ENCODE measurements around the gene PEA15. TPM values are rescaled to one million over a fixed set of nuclear protein-coding genes. Genes with fewer than 3 reads are reported as not detected.

The PEA15 gene
- total and polyA plus RNA-seq, 10 of the 15 experiments (the other 5 are each of a cell fraction or from before 2014, with no cell fraction given) = 15.1 to 269 (median 65.6) TPM

GRCh38 chr1:160194737-160195059 is 10.5 kb upstream of the PEA15 start (continued):
- TF ChIP-seq, protein P1, sequence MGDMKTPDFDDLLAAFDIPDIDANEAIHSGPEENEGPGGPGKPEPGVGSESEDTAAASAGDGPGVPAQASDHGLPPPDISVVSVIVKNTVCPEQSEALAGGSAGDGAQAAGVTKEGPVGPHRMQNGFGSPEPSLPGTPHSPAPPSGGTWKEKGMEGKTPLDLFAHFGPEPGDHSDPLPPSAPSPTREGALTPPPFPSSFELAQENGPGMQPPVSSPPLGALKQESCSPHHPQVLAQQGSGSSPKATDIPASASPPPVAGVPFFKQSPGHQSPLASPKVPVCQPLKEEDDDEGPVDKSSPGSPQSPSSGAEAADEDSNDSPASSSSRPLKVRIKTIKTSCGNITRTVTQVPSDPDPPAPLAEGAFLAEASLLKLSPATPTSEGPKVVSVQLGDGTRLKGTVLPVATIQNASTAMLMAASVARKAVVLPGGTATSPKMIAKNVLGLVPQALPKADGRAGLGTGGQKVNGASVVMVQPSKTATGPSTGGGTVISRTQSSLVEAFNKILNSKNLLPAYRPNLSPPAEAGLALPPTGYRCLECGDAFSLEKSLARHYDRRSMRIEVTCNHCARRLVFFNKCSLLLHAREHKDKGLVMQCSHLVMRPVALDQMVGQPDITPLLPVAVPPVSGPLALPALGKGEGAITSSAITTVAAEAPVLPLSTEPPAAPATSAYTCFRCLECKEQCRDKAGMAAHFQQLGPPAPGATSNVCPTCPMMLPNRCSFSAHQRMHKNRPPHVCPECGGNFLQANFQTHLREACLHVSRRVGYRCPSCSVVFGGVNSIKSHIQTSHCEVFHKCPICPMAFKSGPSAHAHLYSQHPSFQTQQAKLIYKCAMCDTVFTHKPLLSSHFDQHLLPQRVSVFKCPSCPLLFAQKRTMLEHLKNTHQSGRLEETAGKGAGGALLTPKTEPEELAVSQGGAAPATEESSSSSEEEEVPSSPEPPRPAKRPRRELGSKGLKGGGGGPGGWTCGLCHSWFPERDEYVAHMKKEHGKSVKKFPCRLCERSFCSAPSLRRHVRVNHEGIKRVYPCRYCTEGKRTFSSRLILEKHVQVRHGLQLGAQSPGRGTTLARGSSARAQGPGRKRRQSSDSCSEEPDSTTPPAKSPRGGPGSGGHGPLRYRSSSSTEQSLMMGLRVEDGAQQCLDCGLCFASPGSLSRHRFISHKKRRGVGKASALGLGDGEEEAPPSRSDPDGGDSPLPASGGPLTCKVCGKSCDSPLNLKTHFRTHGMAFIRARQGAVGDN (IDR thresholded peaks at IDR 0.05) = no peak
- TF ChIP-seq TCF12 (IDR thresholded peaks at IDR 0.05; ENCODE audit: low read depth, low read length) = no peak
- no peak for TF ChIP-seq CHD1 (IDR thresholded peaks at IDR 0.05; ENCODE audit: low read depth, low read length)
- TF ChIP-seq CBFB (IDR thresholded peaks at IDR 0.05; ENCODE audit: low read depth) = no peak
- TF ChIP-seq, protein P2, sequence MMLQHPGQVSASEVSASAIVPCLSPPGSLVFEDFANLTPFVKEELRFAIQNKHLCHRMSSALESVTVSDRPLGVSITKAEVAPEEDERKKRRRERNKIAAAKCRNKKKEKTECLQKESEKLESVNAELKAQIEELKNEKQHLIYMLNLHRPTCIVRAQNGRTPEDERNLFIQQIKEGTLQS (IDR thresholded peaks at IDR 0.05; ENCODE audit: borderline replicate concordance, extremely low read depth, low read depth, low read length) = no peak
- no peak for TF ChIP-seq RELA (IDR thresholded peaks at IDR 0.05; ENCODE audit: borderline replicate concordance, partially characterized antibody)

DNA sequence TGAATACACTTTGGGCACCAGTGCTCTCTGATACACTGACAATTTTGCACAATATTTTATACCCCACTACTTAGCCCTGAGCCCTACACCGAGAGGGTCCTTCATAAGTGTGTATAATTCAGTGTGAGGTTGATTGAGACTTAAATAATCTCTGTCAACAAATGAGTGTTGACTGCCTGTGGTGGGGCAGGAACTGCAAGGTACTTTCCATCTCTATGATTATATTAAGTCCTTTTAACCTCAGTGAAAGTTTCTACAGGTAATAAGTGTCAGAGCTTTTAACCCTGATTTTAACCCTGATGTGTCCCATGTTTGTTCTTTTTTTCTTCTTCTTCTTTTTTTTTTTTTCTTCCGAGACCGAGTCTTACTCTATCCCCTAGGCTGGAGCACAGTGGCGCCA is 9.0 kb upstream of the PEA15 start:
- intact Hi-C loops (cut with micrococcal nuclease; ENCODE audit: unreplicated experiment) (no loop called here), in situ Hi-C loops (cut with MboI) (loop anchor here (5.0 kb wide), 1 partner anchor 56 kb away; no protein-coding TSS in a partner anchor)
- 0% methylated on average over 1 of the region's 4 CpGs for WGBS (ENCODE audit: insufficient coverage, insufficient replicate concordance, low lambda C conversion rate, missing lambda C conversion rate)
- Histone ChIP-seq H3K27me3 (replicated peaks in 1 of 2; ENCODE audit: control insufficient read depth in 2 of 2, insufficient read depth in 2 of 2, low read length in 1 of 2) (peaks cover 0 to 3% of the 10 kb centered on the region in 2 experiments; a peak in 1 of 4 replicates), H3K27ac (ENCODE audit: control insufficient read depth, insufficient read depth) (0 out of 2 replicates have a peak overlapping the region, but pooled peaks have one; percentile 37), H3K4me2 (ENCODE audit: control insufficient read depth, insufficient read depth) (peak overlapping the region; percentile 59), H3K36me3 (ENCODE audit: control insufficient read depth in 2 of 2, insufficient read depth in 2 of 2, low read length in 1 of 2) (no peaks in the 10 kb centered on the region), H3K9ac (ENCODE audit: control insufficient read depth, insufficient read depth, low read length) (no peak overlapping the region), H4K20me1 (ENCODE audit: control insufficient read depth, insufficient read depth) (no peaks in the 10 kb centered on the region), H3K9me3 (replicated peaks; ENCODE audit: control insufficient read depth, insufficient read depth, low read length) (no peaks in the 10 kb centered on the region), H2AFZ (ENCODE audit: control insufficient read depth, low read depth, low read length) (no peak overlapping the region; the same call in 1 of the 2 replicates), H3K4me3 (no peak overlapping the region), H3K4me1 (ENCODE audit: control insufficient read depth, insufficient read depth, low read length) (peaks cover 17% of the 10 kb centered on the region), H3K79me2 (ENCODE audit: control insufficient read depth, insufficient read depth, low read length) (no peaks in the 10 kb centered on the region)
- POLR2A ChIA-PET = interaction anchor here (0.7 to 1.4 kb wide), 2 partner anchors 9 to 99 kb away, joined by 3 to 15 read pairs; partner anchors contain the start of gene PEA15
- CTCF ChIA-PET = interaction anchor here (0.9 to 4.5 kb wide), 15 partner anchors 7 to 180 kb away, joined by 3 to 50 read pairs (median 4); partner anchors contain the start of gene DCAF8
- SMC1A ChIA-PET (ENCODE audit: uncharacterized antibody, unreplicated experiment) = interaction anchor here (0.6 to 2.3 kb wide), 15 partner anchors 8 to 180 kb away, joined by 3 to 32 read pairs (median 4); partner anchors contain the start of genes IGSF8 and PEX19
- DNase-seq (ENCODE audit: low read depth, low spot score) (no peak), FAIRE-seq (no peak), ATAC-seq (peak; percentile 43)
- BruUV-seq (replicated peaks) = no TSS peak
- RAD21 ChIA-PET (ENCODE audit: unreplicated experiment) = interaction anchor here (1.7 to 10.6 kb wide), 3 partner anchors 24 to 95 kb away, joined by 11 to 89 read pairs (median 11); no protein-coding TSS in a partner anchor
- TF ChIP-seq MLLT1 (IDR thresholded peaks at IDR 0.05) = peak; percentile 56; the same call in 1 of the 2 replicates
- no peak for TF ChIP-seq MYB (IDR thresholded peaks at IDR 0.05; ENCODE audit: borderline replicate concordance, low read depth, low read length)
- TF ChIP-seq CHD2 (IDR thresholded peaks at IDR 0.05; ENCODE audit: borderline replicate concordance, low read depth, low read length) = no peak
- no peak for TF ChIP-seq BACH1 (IDR thresholded peaks at IDR 0.05; ENCODE audit: borderline replicate concordance)
- no peak for TF ChIP-seq ELK1 (IDR thresholded peaks at IDR 0.05; ENCODE audit: low read depth, low read length)
- TF ChIP-seq EED (IDR thresholded peaks at IDR 0.05; ENCODE audit: low read depth) = no peak
- TF ChIP-seq, protein P3, sequence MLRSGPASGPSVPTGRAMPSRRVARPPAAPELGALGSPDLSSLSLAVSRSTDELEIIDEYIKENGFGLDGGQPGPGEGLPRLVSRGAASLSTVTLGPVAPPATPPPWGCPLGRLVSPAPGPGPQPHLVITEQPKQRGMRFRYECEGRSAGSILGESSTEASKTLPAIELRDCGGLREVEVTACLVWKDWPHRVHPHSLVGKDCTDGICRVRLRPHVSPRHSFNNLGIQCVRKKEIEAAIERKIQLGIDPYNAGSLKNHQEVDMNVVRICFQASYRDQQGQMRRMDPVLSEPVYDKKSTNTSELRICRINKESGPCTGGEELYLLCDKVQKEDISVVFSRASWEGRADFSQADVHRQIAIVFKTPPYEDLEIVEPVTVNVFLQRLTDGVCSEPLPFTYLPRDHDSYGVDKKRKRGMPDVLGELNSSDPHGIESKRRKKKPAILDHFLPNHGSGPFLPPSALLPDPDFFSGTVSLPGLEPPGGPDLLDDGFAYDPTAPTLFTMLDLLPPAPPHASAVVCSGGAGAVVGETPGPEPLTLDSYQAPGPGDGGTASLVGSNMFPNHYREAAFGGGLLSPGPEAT (IDR thresholded peaks at IDR 0.05; ENCODE audit: low read depth) = peak; percentile 65; the same call in 1 of the 2 replicates
- TF ChIP-seq RUNX3 (IDR thresholded peaks at IDR 0.05; ENCODE audit: low read length) = peak; percentile 34; the same call in 1 of the 2 replicates

Data from GM12878 (cell line).